GM19193 (cell line): Measurements from ENCODE around the gene APBA2.

Experiments
- POLR2A ChIP-seq: IDR thresholded peaks from 4 replicates; pipeline ENCODE4 v1.6.1; 2011; ENCODE audit not compliant: insufficient read depth, insufficient read length; ENCODE audit errors: extremely low read depth

The APBA2 gene

DNA sequence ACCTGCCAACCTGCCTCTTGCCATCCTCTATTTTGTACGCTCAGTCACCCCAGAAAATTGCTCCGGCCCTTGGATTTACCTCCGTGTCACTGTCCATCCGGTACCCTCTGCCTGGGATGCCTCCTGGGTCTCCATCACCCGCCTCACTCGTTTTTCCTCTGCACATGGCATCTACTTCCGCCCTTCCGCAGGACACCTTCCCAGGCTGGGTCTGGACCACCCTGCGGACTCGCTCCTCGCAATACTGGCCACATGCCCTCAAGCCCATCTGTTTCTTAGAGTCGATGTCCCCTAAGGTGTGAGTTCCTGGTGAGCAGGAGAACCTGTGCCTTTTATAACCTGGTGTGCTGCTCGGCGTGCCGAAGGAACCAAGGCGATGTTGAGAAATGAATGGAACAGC lies 58.5 kb downstream of the APBA2 start:
- TF ChIP-seq POLR2A: no peak

DNA sequence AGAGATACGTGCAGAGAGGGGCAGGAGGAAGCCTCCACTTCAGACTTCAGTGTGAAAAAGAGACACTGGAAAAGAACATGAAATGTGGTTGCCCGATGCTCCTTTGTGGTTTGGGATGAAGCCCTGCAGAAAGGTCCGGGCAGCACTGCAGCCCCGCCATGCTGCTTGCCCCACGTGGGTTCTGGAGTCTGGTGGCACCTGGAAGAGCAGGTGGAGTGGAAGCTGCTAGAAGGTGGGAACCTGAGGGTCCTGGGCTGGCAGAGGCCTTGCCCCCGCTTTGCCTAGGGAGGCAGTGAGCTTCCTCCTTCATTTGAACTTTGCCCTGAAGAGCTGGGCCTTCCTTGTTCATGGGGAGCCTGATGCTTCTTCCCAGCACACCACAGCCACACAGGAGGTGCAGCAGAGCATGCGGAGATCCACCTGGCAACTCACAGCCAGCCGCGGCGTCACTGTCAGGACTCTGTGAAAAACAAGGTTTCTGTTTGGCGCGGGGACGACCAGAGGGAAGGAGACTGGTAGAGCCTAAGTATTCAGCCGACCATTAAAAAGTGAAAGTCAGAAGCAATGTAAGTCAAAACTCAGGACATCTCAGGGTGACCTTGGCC lies 59.0 kb downstream of the APBA2 start:
- no peak for TF ChIP-seq POLR2A

DNA sequence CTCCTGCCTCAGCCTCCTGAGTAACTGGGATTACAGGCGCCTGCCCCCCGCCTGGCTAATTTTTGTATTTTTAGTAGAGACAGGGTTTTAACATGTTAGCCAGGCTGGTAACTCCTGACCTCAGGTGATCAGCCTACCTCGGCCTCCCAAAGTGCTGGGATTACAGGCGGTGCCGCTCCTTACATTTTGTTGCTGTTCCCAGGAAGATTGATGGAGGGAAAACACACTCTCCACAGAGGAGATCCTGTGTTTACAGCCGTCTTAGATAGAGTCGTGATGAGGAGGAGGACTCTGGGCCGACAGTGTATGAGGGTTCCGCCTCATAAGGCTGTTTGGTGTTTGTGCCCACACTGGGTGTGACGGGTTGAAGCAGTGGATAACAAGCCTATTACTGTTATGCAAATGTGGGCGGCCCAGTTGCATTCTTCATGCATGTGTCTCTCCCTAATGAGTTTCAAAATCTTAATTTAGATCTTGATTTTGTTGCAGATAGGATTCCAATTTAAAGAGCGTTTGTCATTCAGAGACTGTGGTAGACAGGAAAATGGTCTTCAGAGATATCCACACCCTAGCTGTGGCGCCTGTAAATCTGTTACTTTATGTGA lies 60.0 kb downstream of the APBA2 start:
- no peak for TF ChIP-seq POLR2A

- no peak for TF ChIP-seq POLR2A
These were observed 61.0 kb downstream of the APBA2 start for GRCh38 chr15:28946803-28947202.

- TF ChIP-seq POLR2A: no peak
These were observed 61.5 kb downstream of the APBA2 start for GRCh38 chr15:28947221-28947674.

DNA sequence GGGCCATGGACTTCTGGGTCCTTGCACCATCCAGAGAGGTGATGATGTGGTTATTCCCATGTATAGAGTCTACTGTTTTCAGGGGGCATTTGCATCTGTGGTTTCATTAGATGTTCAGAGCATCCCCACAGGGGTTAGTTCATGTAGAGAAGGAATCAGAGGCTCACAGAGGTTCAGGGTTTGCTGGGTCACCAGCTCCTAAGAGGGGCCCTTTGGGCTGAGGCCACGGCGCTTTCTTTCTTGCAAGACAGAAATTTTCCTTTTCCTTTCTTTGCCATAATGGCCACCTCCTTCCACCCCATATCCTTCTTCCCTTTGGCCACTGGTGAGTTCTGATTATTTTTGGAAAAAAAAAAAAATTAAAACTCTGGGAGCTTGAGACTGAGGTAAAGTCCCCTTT lies 62.3 kb downstream of the APBA2 start:
- no peak for TF ChIP-seq POLR2A

GRCh38 chr15:28950916-28951315 lies 65.1 kb downstream of the APBA2 start:
- TF ChIP-seq POLR2A: no peak

GRCh38 chr15:28952666-28953491 lies 67.1 kb downstream of the APBA2 start:
- no peak for TF ChIP-seq POLR2A

DNA sequence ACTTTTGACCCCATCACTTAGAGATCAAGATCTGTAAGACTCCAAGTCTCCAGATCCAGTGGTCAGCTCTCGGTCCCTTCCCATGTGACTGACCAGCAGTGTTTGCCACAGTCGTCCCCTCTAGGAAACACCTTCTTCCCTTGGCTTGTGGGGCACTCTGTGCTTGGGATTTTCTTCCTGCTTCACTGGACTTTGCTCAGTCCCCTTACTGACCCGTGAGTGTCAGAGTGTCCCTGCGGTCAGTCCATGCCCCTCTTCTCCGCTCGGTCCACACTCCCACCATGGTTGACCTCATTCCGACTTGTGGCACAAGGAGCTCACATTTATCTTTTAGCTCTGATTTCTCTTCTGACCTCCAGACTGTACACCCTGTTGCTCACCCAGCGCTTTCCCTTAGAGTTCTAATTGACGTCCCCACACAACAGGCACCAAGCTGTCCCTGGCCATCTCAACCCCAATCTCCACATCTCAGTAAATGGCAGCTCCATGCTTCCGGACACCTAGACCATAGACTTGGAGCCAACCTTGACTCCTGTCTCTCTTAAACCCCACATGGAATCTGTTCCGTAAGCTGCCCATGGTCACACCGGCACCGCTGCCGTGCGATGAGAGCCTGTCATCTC lies 67.9 kb downstream of the APBA2 start:
- no peak for TF ChIP-seq POLR2A

DNA sequence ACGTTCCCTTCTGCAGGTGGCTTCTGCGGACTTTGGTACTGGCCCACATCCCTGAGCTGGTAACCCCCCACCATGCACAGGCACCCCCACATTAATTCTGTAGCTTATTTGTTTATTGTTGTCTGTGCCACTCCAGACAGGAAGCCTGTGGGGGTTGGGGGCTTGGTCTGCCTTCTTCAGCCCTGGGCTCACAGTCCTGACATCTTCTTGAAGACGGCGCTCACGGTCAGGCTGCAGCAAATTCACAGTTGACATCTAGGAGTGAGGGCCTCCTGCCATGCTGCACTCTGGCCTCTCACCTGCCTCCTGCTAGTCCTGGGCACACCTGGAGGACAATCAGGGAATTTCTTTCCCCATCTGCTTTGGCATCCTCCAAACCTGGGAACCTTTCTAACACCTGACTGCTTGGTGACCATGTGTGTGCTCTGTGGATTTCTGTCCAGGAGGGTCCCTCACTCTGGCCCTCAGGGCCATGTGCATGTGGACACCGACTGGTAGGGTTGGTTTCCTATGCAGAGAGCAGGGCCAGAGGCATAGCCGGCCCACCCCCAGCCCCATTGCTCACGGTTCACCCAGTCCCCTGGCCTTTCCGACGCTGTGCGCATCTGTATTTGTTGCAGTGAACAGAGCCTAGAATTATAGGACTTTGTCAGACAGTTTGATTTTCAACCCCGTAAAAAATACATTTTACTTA lies 68.8 kb downstream of the APBA2 start:
- no peak for TF ChIP-seq POLR2A

DNA sequence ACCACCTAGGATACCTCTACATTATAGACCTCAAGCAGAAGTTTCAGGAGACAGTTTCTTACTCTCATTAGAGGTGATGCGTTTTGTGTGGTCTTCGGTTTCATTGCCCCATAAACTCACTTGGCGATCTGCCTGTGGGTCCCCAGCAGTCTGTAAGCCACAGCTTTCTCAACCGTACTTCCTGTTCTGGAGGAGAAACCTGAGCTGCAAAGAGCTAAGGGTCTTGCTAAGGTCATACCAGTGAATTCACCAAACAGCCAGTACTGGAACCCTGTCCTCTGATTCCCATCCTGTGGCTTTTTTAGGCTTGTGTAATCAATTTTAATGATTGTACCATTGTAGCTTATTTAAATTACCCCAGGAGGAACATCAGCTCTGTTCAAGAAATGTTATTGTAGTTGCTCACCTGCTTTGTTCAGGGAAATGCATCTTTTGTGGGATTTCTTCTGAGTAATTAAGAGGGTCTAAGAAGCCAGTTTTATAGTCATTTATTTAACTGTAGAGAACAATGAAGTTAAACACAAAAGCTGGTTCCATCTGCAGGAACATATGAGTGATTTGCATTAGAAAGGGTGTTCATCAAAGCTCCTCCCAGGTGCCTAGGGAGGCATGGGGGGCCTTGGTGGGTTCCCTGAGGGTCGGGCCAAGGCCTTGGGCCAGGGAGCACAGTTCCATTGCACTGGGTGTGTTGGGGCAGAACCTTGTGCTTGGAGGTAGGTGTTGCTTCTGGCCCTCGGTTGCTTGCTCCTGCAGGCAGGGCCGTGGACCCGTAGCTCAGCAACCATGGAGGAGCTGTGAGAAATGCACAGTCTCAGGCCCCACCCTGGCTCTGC lies 69.6 kb downstream of the APBA2 start:
- TF ChIP-seq POLR2A: no peak

GRCh38 chr15:28955993-28956421 lies 70.2 kb downstream of the APBA2 start:
- no peak for TF ChIP-seq POLR2A

DNA sequence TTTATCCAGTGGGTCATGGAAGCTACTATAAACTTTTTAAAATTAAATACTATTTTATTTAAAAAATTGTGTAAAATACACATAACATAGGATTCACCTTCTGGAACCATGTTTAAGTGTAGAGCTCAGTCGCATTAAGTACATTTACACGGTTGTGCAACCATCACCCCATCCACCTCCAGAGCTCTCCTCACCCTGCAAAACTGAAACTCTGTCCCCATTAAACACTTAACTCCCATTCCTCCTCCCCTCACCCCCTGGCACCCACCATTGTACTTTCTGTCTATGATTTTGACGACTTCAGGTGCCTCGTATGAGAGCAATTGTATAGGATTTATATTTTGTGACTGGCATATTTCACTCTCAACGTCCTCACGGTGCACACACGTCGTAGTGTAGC lies 70.7 kb downstream of the APBA2 start:
- no peak for TF ChIP-seq POLR2A
